HepG2 (cell line): ENCODE results near the gene ADAR. TPM values are rescaled to one million over a fixed set of nuclear protein-coding genes. Genes with fewer than 3 reads are reported as not detected.

Experiments
- CBX2 ChIP-seq, 2 experiments: fragments of 200-600 bp in 1 of 2; sonication (generic); formaldehyde crosslinking in 1 of 2; IDR thresholded peaks; 2 replicates each; pipeline versions ENCODE4 v1.7.0 to v1.8.1; 2018 to 2022; ENCODE audit warnings: low read depth in 2 of 2, low read length in 1 of 2, mild to moderate bottlenecking in 1 of 2, missing genetic modification reagents in 1 of 2
- ELF3 ChIP-seq: IDR thresholded peaks from 2 replicates; pipeline ENCODE4 v1.6.1; 2016; ENCODE audit warnings: missing genetic modification reagents, missing compliant biosample characterization
- KLF9 ChIP-seq: IDR thresholded peaks from 2 replicates; pipeline ENCODE4 v1.6.1; 2016; ENCODE audit warnings: low read depth
- MAFF ChIP-seq: IDR thresholded peaks from 2 replicates; pipeline ENCODE4 v1.6.1; 2011; ENCODE audit warnings: low read depth, low read length, improper control_type of control experiment
- RFX5 ChIP-seq: IDR thresholded peaks from 2 replicates; pipeline ENCODE4 v1.6.1; 2011; ENCODE audit warnings: low read depth, low read length, improper control_type of control experiment
- ZNF333 ChIP-seq: sonication (generic); formaldehyde crosslinking; IDR thresholded peaks from 2 replicates; pipeline ENCODE4 v1.4.0; 2020; ENCODE audit warnings: mild to moderate bottlenecking, missing genetic modification reagents, borderline replicate concordance
- ZNF549 ChIP-seq: sonication (generic); formaldehyde crosslinking; IDR thresholded peaks from 2 replicates; pipeline ENCODE4 v1.5.0; 2020; ENCODE audit warnings: missing genetic modification reagents
- ZNF747 ChIP-seq: sonication (generic); formaldehyde crosslinking; IDR thresholded peaks from 2 replicates; pipeline ENCODE4 v1.8.1; 2023; ENCODE audit warnings: missing genetic modification reagents, mild to moderate bottlenecking, borderline replicate concordance
- polyA plus RNA-seq, 8 experiments: library from polyadenylated mRNA; depleted of rRNA in 3 of 8; stranded (reverse) in 7 of 8; unstranded in 1 of 8; fragments of >200 nt; fragmentation: Illumina TruSeq in 4 of 8; extraction: Trizol in 4 of 8; gene quantifications; 2 replicates each; pipeline versions ENCODE4 v1.2.1 to v1.2.3, GENCODE V29; 2011 to 2016; ENCODE audit warnings: low read depth in 4 of 8, missing spikeins in 1 of 8, mixed read lengths in 1 of 8; ENCODE audit not compliant: insufficient read depth in 1 of 8
- total RNA-seq, 5 experiments: library from RNA; depleted of rRNA; stranded (reverse); fragments of >200 nt; fragmentation: Illumina TruSeq; extraction: Trizol; gene quantifications; 2 replicates each; pipeline ENCODE4 v1.2.3, GENCODE V29; 2016; ENCODE audit warnings: low read depth in 1 of 5
- TF ChIP-seq, protein P1 (sequence below): sonication (generic); formaldehyde crosslinking; IDR thresholded peaks from 2 replicates; pipeline ENCODE4 v1.4.0; 2020; ENCODE audit warnings: missing genetic modification reagents, mild to moderate bottlenecking, borderline replicate concordance
- TF ChIP-seq, protein P2 (sequence below): sonication (generic); formaldehyde crosslinking; IDR thresholded peaks from 2 replicates; pipeline ENCODE4 v1.4.0; 2020; ENCODE audit warnings: missing genetic modification reagents
- TF ChIP-seq, protein P3 (sequence below): sonication (generic); formaldehyde crosslinking; conservative IDR thresholded peaks from 2 replicates; pipeline ENCODE4 v1.4.0; 2020; ENCODE audit warnings: missing genetic modification reagents
- TF ChIP-seq, protein P4 (sequence below): sonication (generic); formaldehyde crosslinking; IDR thresholded peaks from 2 replicates; pipeline ENCODE4 v1.5.0; 2020; ENCODE audit warnings: mild to moderate bottlenecking, missing genetic modification reagents, moderate library complexity
- TF ChIP-seq, protein P5 (sequence below): sonication (generic); formaldehyde crosslinking; IDR thresholded peaks from 2 replicates; pipeline ENCODE4 v1.4.0; 2020; ENCODE audit warnings: mild to moderate bottlenecking, low read depth, missing genetic modification reagents
- TF ChIP-seq, protein P6 (sequence below): sonication (generic); formaldehyde crosslinking; IDR thresholded peaks from 2 replicates; pipeline ENCODE4 v1.9.0; 2021; ENCODE audit warnings: missing genetic modification reagents, mild to moderate bottlenecking, borderline replicate concordance
- TF ChIP-seq, protein P7 (sequence below): sonication (generic); formaldehyde crosslinking; IDR thresholded peaks from 2 replicates; pipeline ENCODE4 v1.5.0; 2020; ENCODE audit warnings: mild to moderate bottlenecking, missing genetic modification reagents

The ADAR gene
- total and polyA plus RNA-seq, 2 of the 13 experiments (the other 11 are each of a cell fraction or from before 2014, with no cell fraction given): 70.8 to 86.2 TPM

DNA sequence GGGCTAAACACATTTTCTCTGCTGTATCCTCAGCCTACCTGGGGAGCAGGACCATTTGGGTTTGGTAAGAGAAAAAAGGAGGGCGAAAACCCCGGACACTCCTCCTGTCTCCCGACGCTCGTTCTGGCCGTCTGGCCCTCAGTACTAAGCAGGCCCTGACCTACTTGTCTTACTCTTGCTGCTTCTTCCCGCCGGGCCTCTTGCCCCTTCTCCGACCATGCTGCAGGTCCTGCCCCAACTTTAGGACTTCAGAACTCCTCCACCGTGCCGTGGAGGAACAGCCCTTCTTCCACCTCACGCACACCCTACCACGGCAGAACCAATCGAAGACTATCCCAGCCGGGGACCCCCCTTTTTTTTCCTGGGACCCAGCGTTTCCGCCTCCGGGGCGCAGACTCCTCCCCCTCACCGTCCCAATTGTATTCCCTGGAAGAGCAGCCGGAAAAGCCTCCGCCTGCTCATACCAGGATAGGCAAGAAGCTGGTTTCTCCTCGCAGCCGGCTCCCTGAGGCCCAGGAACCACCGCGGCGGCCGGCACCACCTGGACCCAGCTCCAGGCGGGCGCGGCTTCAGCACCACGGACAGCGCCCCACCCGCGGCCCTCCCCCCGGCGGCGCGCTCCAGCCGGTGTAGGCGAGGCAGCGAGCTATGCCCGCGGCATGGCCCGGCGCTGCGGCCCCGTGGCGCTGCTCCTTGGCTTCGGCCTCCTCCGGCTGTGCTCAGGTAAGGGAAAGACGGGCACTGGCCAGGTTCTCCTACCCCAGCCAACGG lies 40.4 kb downstream of the ADAR start, which contains the start of gene CHRNB2 (continued):
- TF ChIP-seq, protein P1, sequence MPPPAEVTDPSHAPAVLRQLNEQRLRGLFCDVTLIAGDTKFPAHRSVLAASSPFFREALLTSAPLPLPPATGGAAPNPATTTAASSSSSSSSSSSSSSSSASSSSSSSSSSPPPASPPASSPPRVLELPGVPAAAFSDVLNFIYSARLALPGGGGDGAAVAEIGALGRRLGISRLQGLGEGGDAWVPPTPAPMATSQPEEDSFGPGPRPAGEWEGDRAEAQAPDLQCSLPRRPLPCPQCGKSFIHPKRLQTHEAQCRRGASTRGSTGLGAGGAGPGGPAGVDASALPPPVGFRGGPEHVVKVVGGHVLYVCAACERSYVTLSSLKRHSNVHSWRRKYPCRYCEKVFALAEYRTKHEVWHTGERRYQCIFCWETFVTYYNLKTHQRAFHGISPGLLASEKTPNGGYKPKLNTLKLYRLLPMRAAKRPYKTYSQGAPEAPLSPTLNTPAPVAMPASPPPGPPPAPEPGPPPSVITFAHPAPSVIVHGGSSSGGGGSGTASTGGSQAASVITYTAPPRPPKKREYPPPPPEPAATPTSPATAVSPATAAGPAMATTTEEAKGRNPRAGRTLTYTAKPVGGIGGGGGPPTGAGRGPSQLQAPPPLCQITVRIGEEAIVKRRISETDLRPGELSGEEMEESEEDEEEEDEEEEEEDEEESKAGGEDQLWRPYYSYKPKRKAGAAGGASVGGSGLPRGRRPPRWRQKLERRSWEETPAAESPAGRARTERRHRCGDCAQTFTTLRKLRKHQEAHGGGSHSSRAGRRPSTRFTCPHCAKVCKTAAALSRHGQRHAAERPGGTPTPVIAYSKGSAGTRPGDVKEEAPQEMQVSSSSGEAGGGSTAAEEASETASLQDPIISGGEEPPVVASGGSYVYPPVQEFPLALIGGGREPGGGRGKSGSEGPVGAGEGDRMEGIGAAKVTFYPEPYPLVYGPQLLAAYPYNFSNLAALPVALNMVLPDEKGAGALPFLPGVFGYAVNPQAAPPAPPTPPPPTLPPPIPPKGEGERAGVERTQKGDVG (CRISPR knock-in tag): no peak
- TF ChIP-seq ZNF549 (CRISPR knock-in tag): no peak
- TF ChIP-seq ELF3 (CRISPR knock-in tag): peak; percentile 88
- TF ChIP-seq, protein P2, sequence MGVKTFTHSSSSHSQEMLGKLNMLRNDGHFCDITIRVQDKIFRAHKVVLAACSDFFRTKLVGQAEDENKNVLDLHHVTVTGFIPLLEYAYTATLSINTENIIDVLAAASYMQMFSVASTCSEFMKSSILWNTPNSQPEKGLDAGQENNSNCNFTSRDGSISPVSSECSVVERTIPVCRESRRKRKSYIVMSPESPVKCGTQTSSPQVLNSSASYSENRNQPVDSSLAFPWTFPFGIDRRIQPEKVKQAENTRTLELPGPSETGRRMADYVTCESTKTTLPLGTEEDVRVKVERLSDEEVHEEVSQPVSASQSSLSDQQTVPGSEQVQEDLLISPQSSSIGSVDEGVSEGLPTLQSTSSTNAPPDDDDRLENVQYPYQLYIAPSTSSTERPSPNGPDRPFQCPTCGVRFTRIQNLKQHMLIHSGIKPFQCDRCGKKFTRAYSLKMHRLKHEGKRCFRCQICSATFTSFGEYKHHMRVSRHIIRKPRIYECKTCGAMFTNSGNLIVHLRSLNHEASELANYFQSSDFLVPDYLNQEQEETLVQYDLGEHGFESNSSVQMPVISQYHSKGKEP (CRISPR knock-in tag): peak; percentile 97
- TF ChIP-seq, protein P3, sequence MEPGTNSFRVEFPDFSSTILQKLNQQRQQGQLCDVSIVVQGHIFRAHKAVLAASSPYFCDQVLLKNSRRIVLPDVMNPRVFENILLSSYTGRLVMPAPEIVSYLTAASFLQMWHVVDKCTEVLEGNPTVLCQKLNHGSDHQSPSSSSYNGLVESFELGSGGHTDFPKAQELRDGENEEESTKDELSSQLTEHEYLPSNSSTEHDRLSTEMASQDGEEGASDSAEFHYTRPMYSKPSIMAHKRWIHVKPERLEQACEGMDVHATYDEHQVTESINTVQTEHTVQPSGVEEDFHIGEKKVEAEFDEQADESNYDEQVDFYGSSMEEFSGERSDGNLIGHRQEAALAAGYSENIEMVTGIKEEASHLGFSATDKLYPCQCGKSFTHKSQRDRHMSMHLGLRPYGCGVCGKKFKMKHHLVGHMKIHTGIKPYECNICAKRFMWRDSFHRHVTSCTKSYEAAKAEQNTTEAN: peak; percentile 96
- TF ChIP-seq KLF9 (CRISPR knock-in tag): 0 out of 2 replicates have a peak, but pooled peaks have one; percentile 61
- TF ChIP-seq ZNF333: peak; percentile 97; the same call in 1 of the 2 replicates
- TF ChIP-seq CBX2 (IDR thresholded peaks at IDR 0.05; ENCODE audit: low read depth, low read length): no peak
- TF ChIP-seq CBX2 (CRISPR knock-in tag; IDR thresholded peaks at IDR 0.05; ENCODE audit: low read depth): no peak
- TF ChIP-seq, protein P4, sequence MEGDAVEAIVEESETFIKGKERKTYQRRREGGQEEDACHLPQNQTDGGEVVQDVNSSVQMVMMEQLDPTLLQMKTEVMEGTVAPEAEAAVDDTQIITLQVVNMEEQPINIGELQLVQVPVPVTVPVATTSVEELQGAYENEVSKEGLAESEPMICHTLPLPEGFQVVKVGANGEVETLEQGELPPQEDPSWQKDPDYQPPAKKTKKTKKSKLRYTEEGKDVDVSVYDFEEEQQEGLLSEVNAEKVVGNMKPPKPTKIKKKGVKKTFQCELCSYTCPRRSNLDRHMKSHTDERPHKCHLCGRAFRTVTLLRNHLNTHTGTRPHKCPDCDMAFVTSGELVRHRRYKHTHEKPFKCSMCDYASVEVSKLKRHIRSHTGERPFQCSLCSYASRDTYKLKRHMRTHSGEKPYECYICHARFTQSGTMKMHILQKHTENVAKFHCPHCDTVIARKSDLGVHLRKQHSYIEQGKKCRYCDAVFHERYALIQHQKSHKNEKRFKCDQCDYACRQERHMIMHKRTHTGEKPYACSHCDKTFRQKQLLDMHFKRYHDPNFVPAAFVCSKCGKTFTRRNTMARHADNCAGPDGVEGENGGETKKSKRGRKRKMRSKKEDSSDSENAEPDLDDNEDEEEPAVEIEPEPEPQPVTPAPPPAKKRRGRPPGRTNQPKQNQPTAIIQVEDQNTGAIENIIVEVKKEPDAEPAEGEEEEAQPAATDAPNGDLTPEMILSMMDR (CRISPR knock-in tag): peak; percentile 16; the same call in 1 of the 2 replicates
- no peak for TF ChIP-seq RFX5
- TF ChIP-seq MAFF: no peak
- TF ChIP-seq, protein P5, sequence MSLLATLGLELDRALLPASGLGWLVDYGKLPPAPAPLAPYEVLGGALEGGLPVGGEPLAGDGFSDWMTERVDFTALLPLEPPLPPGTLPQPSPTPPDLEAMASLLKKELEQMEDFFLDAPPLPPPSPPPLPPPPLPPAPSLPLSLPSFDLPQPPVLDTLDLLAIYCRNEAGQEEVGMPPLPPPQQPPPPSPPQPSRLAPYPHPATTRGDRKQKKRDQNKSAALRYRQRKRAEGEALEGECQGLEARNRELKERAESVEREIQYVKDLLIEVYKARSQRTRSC: peak; percentile 91; the same call in 1 of the 2 replicates
- TF ChIP-seq, protein P6, sequence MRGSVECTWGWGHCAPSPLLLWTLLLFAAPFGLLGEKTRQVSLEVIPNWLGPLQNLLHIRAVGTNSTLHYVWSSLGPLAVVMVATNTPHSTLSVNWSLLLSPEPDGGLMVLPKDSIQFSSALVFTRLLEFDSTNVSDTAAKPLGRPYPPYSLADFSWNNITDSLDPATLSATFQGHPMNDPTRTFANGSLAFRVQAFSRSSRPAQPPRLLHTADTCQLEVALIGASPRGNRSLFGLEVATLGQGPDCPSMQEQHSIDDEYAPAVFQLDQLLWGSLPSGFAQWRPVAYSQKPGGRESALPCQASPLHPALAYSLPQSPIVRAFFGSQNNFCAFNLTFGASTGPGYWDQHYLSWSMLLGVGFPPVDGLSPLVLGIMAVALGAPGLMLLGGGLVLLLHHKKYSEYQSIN: no peak
- peak; percentile 76 for TF ChIP-seq ZNF747 (CRISPR knock-in tag)
- TF ChIP-seq, protein P7, sequence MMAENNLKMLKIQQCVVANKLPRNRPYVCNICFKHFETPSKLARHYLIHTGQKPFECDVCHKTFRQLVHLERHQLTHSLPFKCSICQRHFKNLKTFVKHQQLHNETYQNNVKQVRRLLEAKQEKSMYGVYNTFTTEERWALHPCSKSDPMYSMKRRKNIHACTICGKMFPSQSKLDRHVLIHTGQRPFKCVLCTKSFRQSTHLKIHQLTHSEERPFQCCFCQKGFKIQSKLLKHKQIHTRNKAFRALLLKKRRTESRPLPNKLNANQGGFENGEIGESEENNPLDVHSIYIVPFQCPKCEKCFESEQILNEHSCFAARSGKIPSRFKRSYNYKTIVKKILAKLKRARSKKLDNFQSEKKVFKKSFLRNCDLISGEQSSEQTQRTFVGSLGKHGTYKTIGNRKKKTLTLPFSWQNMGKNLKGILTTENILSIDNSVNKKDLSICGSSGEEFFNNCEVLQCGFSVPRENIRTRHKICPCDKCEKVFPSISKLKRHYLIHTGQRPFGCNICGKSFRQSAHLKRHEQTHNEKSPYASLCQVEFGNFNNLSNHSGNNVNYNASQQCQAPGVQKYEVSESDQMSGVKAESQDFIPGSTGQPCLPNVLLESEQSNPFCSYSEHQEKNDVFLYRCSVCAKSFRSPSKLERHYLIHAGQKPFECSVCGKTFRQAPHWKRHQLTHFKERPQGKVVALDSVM: no peak
